IMR-90 (cell line): Measurements from ENCODE around the gene SMTN. TPM values are rescaled to one million over a fixed set of nuclear protein-coding genes. Genes with fewer than 3 reads are reported as not detected.

Experiments
- ATAC-seq: fragments of 200-7000 bp; cut with Tn5 transposase; 2 replicates; pipeline ENCODE4 v1.9.1; 2020; ENCODE audit warnings: low read depth, mild to moderate bottlenecking, moderate library complexity
- BruUV-seq: library from RNA; stranded (reverse); fragments of 400-500 nt; replicated peaks from 2 replicates; lab custom pipeline; 2021; lab: Mats Ljungman, UMichigan
- CTCF ChIA-PET: fragments of 300-600 bp; formaldehyde crosslinking; extraction: SDS; loops from one replicate; lab custom pipeline; 2021; ENCODE audit warnings: antibody characterized with exemption; lab: Yijun Ruan, JAX
- POLR2A ChIA-PET: fragments of 300-600 bp; sonication (Branson Sonifier 250); formaldehyde crosslinking; loops from one replicate; lab custom pipeline; 2022; ENCODE audit warnings: antibody characterized with exemption; ENCODE audit not compliant: unreplicated experiment; lab: Charles Lee
- DNase-seq: peaks from one replicate; pipeline ENCODE4 v3.0.0; 2013
- H2AFZ ChIP-seq: replicated peaks from 2 replicates; pipeline ENCODE3; 2013; ENCODE audit warnings: low read length, mild to moderate bottlenecking; ENCODE audit not compliant: poor library complexity
- H2AK5ac ChIP-seq: 2 replicates; pipeline ENCODE4 v1.6.1; 2013; ENCODE audit warnings: low read depth, low read length, inconsistent platforms
- H2AK9ac ChIP-seq: replicated peaks from 2 replicates; pipeline ENCODE3; 2013; ENCODE audit warnings: mild to moderate bottlenecking, low read depth, low read length, moderate library complexity; ENCODE audit not compliant: poor library complexity
- H2BK120ac ChIP-seq: 2 replicates; pipeline ENCODE4 v1.6.1; 2013; ENCODE audit warnings: low read depth, low read length, inconsistent platforms
- H2BK15ac ChIP-seq: 3 replicates; pipeline ENCODE4 v1.6.1; 2013; ENCODE audit warnings: low read depth, low read length, inconsistent platforms
- H2BK20ac ChIP-seq: 2 replicates; pipeline ENCODE4 v1.6.1; 2013; ENCODE audit warnings: low read depth, mild to moderate bottlenecking, inconsistent platforms, low read length, moderate library complexity
- H2BK5ac ChIP-seq: 2 replicates; pipeline ENCODE4 v1.6.1; 2013; ENCODE audit warnings: mild to moderate bottlenecking, low read depth, low read length, inconsistent platforms; ENCODE audit not compliant: poor library complexity, severe bottlenecking
- H3K14ac ChIP-seq: replicated peaks from 2 replicates; pipeline ENCODE4 v1.6.1; 2013; ENCODE audit warnings: low read depth, low read length, inconsistent platforms
- H3K18ac ChIP-seq: 2 replicates; pipeline ENCODE4 v1.6.1; 2013; ENCODE audit warnings: low read depth, low read length, control low read depth
- H3K23ac ChIP-seq: 2 replicates; pipeline ENCODE4 v1.6.1; 2013; ENCODE audit warnings: low read depth, low read length, inconsistent platforms
- H3K27ac ChIP-seq: 2 replicates; pipeline ENCODE4 v1.5.1; 2013; ENCODE audit warnings: mild to moderate bottlenecking, control low read depth, low read length; ENCODE audit not compliant: insufficient read depth
- H3K27me3 ChIP-seq: 2 replicates; pipeline ENCODE4 v1.6.1; 2013; ENCODE audit warnings: low read length; ENCODE audit not compliant: control insufficient read depth, insufficient read depth
- H3K36me3 ChIP-seq: 2 replicates; pipeline ENCODE4 v1.6.1; 2013; ENCODE audit warnings: low read length, mixed read lengths; ENCODE audit not compliant: control insufficient read depth, insufficient read depth
- H3K4ac ChIP-seq: 2 replicates; pipeline ENCODE4 v1.6.1; 2013; ENCODE audit warnings: low read depth, low read length, inconsistent platforms
- H3K4me1 ChIP-seq: 2 replicates; pipeline ENCODE4 v1.6.1; 2013; ENCODE audit warnings: low read length, mixed read lengths; ENCODE audit not compliant: control insufficient read depth, insufficient read depth
- H3K4me2 ChIP-seq: 2 replicates; pipeline ENCODE4 v1.6.1; 2013; ENCODE audit warnings: low read depth, mild to moderate bottlenecking, control low read depth, low read length, moderate library complexity
- H3K4me3 ChIP-seq: 2 replicates; pipeline ENCODE4 v1.5.1; 2013; ENCODE audit warnings: low read depth, mild to moderate bottlenecking, control low read depth, low read length, moderate library complexity; ENCODE audit not compliant: insufficient read depth
- H3K56ac ChIP-seq: 2 replicates; pipeline ENCODE4 v1.6.1; 2013; ENCODE audit warnings: low read length, inconsistent platforms; ENCODE audit not compliant: insufficient read depth; ENCODE audit errors: extremely low read depth
- H3K79me1 ChIP-seq, 2 experiments: 2 replicates each; pipeline ENCODE4 v1.6.1; 2013; ENCODE audit warnings: low read length in 2 of 2, inconsistent platforms in 1 of 2, low read depth in 1 of 2
- H3K9ac ChIP-seq: 2 replicates; pipeline ENCODE4 v1.6.1; 2013; ENCODE audit warnings: low read depth, low read length, control low read depth
- H3K9me1 ChIP-seq: 2 replicates; pipeline ENCODE4 v1.6.1; 2013; ENCODE audit warnings: low read length, inconsistent platforms; ENCODE audit not compliant: insufficient read depth
- H3K9me3 ChIP-seq: 2 replicates; pipeline ENCODE4 v1.6.1; 2013; ENCODE audit warnings: low read length; ENCODE audit not compliant: control insufficient read depth, insufficient read depth
- H4K20me1 ChIP-seq: 2 replicates; pipeline ENCODE4 v1.6.1; 2013; ENCODE audit warnings: low read length, inconsistent platforms; ENCODE audit not compliant: insufficient read depth
- H4K5ac ChIP-seq: 2 replicates; pipeline ENCODE4 v1.6.1; 2013; ENCODE audit warnings: mild to moderate bottlenecking, low read depth, low read length, control low read depth
- H4K8ac ChIP-seq, 2 experiments: 2 replicates each; pipeline ENCODE4 v1.6.1; 2013; ENCODE audit warnings: low read depth in 2 of 2, low read length in 2 of 2, control low read depth in 1 of 2, inconsistent platforms in 1 of 2
- H4K91ac ChIP-seq: 2 replicates; pipeline ENCODE4 v1.6.1; 2013; ENCODE audit warnings: low read depth, low read length, inconsistent platforms; ENCODE audit not compliant: insufficient read depth
- WGBS, 2 experiments: methylation state at CpG; one replicate each; pipeline versions ENCODE4 v1.1.5 to v1.1.7; 2013; ENCODE audit warnings: missing lambda C conversion rate in 2 of 2; ENCODE audit not compliant: insufficient read length in 1 of 2; ENCODE audit errors: extremely low coverage in 2 of 2; 5-methylcytosine and 5-hydroxymethylcytosine counted together
- dilution Hi-C: fragments of 300-500 bp; cut with HindIII; formaldehyde crosslinking; loops from one replicate; pipeline ENCODE4 v1.14.3; 2018; ENCODE audit warnings: low sequenced_read_pairs; ENCODE audit not compliant: unreplicated experiment
- in situ Hi-C: fragments of 300-500 bp; cut with MboI; formaldehyde crosslinking; loops from 3 replicates; pipeline ENCODE4 v1.14.3; 2019; ENCODE audit warnings: low sequenced_read_pairs, inconsistent platforms, mixed read lengths
- intact Hi-C: fragments of 100-400 bp; cut with micrococcal nuclease; formaldehyde crosslinking; loops from 2 replicates; pipeline ENCODE4 v1.10.0; 2022
- polyA plus RNA-seq, 3 experiments: library from polyadenylated mRNA; depleted of rRNA; stranded (reverse); fragments of >200 nt; gene quantifications; 2 replicates each; pipeline ENCODE4 v1.2.3, GENCODE V29; 2012; ENCODE audit warnings: low replicate concordance in 1 of 3
- total RNA-seq: library from RNA; depleted of rRNA; stranded (reverse); fragments of >200 nt; gene quantifications from 2 replicates; pipeline ENCODE4 v1.2.3, GENCODE V29; 2012
- TF ChIP-seq, protein P1 (sequence below): fragments of 150-350 bp; IDR thresholded peaks from 2 replicates; pipeline ENCODE4 v1.6.1; 2016; ENCODE audit warnings: low read depth, mild to moderate bottlenecking, low read length, moderate library complexity, borderline replicate concordance
- TF ChIP-seq, protein P2 (sequence below): conservative IDR thresholded peaks from 2 replicates; pipeline ENCODE4 v1.5.1; 2012; ENCODE audit warnings: mild to moderate bottlenecking, low read depth, low read length, improper control_type of control experiment

The SMTN gene
- total and polyA plus RNA-seq, 2 of the 4 experiments (the other 2 are of a cell fraction): 53.6 to 63.7 TPM

DNA sequence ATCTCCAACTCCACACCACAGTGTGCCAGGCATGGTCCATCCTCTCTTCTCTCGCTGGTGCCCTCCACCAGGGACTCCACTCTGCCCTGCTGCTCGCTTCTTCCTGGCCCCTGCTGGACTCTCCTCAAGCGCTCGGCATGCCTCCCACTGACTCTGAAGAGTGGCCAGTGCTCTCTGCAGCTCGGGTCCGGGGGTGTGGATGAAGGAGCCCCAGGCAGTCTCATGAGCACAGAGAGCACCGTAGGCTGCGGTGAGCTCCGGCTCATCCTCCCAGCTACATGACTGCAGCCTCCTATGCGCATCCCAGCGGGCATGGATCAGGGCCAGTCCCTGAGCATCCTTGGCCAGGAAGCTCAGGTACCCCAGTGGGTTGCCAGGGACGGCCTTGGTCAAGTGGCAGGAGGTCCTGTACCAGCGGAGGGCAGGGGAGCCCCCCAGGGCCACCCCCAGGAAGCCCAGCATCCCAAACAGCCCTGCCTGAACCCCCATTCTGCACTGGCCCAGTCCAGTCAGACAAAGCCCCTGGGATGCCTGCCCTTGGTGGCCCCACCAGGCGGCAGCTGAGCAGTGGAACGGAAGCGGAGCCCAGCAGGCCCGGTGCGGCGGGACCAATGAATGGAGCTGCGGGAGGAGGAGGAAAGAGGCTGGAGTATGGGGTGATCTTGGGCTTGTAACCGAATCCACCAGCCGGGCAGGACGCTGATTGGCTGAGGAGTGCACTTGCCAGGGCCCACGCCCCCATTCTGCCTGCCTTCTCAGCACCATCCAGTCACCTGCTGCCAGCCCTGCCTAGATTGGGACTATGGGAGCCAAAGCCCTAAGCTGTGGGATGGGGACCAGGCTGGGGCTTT is 59.0 kb downstream of the SMTN start, which contains the start of gene PLA2G3:
PLA2G3 (minus strand) TSS at position 643 of the 851 bp plus-strand sequence; CDS start at position 489, 154 bp downstream.
- Histone ChIP-seq H2AK9ac (peak within 1 kb of the TSS; percentile 17), H4K20me1 (no peaks in the 10 kb centered on the region), H3K56ac (no peak within 1 kb of the TSS), H4K91ac (no peak within 1 kb of the TSS), H3K4me2 (no peak within 1 kb of the TSS), H3K14ac (no peak within 1 kb of the TSS), H2AFZ (peak within 1 kb of the TSS; percentile 8), H3K9ac (no peak within 1 kb of the TSS), H2BK5ac (no peak within 1 kb of the TSS), H2BK120ac (no peak within 1 kb of the TSS), H3K4me1 (no peaks in the 10 kb centered on the region), H3K9me3 (peaks cover 4% of the 10 kb centered on the region; the same call in 1 of the 2 replicates), H3K4ac (no peak within 1 kb of the TSS), H3K27ac (no peak within 1 kb of the TSS), H2BK20ac (no peak within 1 kb of the TSS), H3K23ac (no peak within 1 kb of the TSS), H2BK15ac (no peak within 1 kb of the TSS), H4K5ac (no peak within 1 kb of the TSS), H3K4me3 (no peak within 1 kb of the TSS), H4K8ac (no peak within 1 kb of the TSS), H3K79me1 (no peaks in the 10 kb centered on the region), H3K9me1 (0 out of 2 replicates have a peak, but pooled peaks cover 5% of the 10 kb centered on the region), H2AK5ac (no peak within 1 kb of the TSS; the same call in 1 of the 2 replicates), H3K27me3 (peaks cover 29% of the 10 kb centered on the region), H3K18ac (no peak within 1 kb of the TSS), H3K36me3 (no peaks in the 10 kb centered on the region)
- CTCF ChIA-PET: interaction anchor here (0.7 kb wide), 1 partner anchor 1918 kb away, joined by 3 read pairs; no protein-coding TSS in a partner anchor
- dilution Hi-C loops: no loop called here
- in situ Hi-C loops: no loop called here
- DNase-seq (peak; percentile 60), ATAC-seq (peak; percentile 97)
- POLR2A ChIA-PET: no interaction called here
- intact Hi-C loops: no loop called here
- BruUV-seq: no TSS peak
- WGBS, 2 experiments: 22% methylated on average over 9 of the region's 24 CpGs; no CpG with 5 or more reads in 1 of the 2 experiments
- TF ChIP-seq, protein P1, sequence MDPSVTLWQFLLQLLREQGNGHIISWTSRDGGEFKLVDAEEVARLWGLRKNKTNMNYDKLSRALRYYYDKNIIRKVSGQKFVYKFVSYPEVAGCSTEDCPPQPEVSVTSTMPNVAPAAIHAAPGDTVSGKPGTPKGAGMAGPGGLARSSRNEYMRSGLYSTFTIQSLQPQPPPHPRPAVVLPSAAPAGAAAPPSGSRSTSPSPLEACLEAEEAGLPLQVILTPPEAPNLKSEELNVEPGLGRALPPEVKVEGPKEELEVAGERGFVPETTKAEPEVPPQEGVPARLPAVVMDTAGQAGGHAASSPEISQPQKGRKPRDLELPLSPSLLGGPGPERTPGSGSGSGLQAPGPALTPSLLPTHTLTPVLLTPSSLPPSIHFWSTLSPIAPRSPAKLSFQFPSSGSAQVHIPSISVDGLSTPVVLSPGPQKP: no peak
- TF ChIP-seq, protein P2, sequence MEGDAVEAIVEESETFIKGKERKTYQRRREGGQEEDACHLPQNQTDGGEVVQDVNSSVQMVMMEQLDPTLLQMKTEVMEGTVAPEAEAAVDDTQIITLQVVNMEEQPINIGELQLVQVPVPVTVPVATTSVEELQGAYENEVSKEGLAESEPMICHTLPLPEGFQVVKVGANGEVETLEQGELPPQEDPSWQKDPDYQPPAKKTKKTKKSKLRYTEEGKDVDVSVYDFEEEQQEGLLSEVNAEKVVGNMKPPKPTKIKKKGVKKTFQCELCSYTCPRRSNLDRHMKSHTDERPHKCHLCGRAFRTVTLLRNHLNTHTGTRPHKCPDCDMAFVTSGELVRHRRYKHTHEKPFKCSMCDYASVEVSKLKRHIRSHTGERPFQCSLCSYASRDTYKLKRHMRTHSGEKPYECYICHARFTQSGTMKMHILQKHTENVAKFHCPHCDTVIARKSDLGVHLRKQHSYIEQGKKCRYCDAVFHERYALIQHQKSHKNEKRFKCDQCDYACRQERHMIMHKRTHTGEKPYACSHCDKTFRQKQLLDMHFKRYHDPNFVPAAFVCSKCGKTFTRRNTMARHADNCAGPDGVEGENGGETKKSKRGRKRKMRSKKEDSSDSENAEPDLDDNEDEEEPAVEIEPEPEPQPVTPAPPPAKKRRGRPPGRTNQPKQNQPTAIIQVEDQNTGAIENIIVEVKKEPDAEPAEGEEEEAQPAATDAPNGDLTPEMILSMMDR: 0 out of 2 replicates have a peak, but pooled peaks have one; percentile 4
